HepG2 (cell line): ENCODE data around the gene APC2. TPM values are rescaled to one million over a fixed set of nuclear protein-coding genes. Genes with fewer than 3 reads are reported as not detected.
A peak's percentile ranks its signal among the peaks of the same experiment; 100 is the strongest.

ENCODE experiments used
- FOXK1 ChIP-seq: sonication (generic); formaldehyde crosslinking; IDR thresholded peaks from 2 replicates; pipeline ENCODE4 v1.4.0; 2020; ENCODE audit warnings: low read depth, missing genetic modification reagents, borderline replicate concordance
- KDM5B ChIP-seq: sonication (generic); formaldehyde crosslinking; IDR thresholded peaks from 2 replicates; pipeline ENCODE4 v1.4.0; 2020; ENCODE audit warnings: missing genetic modification reagents, mild to moderate bottlenecking, borderline replicate concordance
- SETDB1 ChIP-seq: sonication (generic); formaldehyde crosslinking; IDR thresholded peaks from 2 replicates; pipeline ENCODE4 v1.5.1; 2020; ENCODE audit warnings: missing genetic modification reagents, mild to moderate bottlenecking, borderline replicate concordance
- XBP1 ChIP-seq: sonication (generic); formaldehyde crosslinking; IDR thresholded peaks from 2 replicates; pipeline ENCODE4 v1.5.0; 2020; ENCODE audit warnings: missing genetic modification reagents
- ZMAT3 ChIP-seq: sonication (generic); formaldehyde crosslinking; conservative IDR thresholded peaks from 2 replicates; pipeline ENCODE4 v1.7.0; 2021; ENCODE audit warnings: missing genetic modification reagents
- ZNF232 ChIP-seq: sonication (generic); formaldehyde crosslinking; IDR thresholded peaks from 2 replicates; pipeline ENCODE4 v1.4.0; 2020; ENCODE audit warnings: missing genetic modification reagents, borderline replicate concordance
- ZNF629 ChIP-seq: sonication (generic); formaldehyde crosslinking; conservative IDR thresholded peaks from 2 replicates; pipeline ENCODE4 v1.5.0; 2020; ENCODE audit warnings: missing genetic modification reagents
- polyA plus RNA-seq, 8 experiments: library from polyadenylated mRNA; depleted of rRNA in 3 of 8; stranded (reverse) in 7 of 8; unstranded in 1 of 8; fragments of >200 nt; fragmentation: Illumina TruSeq in 4 of 8; extraction: Trizol in 4 of 8; gene quantifications; 2 replicates each; pipeline versions ENCODE4 v1.2.1 to v1.2.3, GENCODE V29; 2011 to 2016; ENCODE audit warnings: low read depth in 4 of 8, missing spikeins in 1 of 8, mixed read lengths in 1 of 8; ENCODE audit not compliant: insufficient read depth in 1 of 8
- total RNA-seq, 5 experiments: library from RNA; depleted of rRNA; stranded (reverse); fragments of >200 nt; fragmentation: Illumina TruSeq; extraction: Trizol; gene quantifications; 2 replicates each; pipeline ENCODE4 v1.2.3, GENCODE V29; 2016; ENCODE audit warnings: low read depth in 1 of 5
- TF ChIP-seq, protein P1 (sequence below): IDR thresholded peaks from 2 replicates; pipeline ENCODE4 v1.6.1; 2012; ENCODE audit warnings: low read length, improper control_type of control experiment
- TF ChIP-seq, protein P2 (sequence below): sonication (generic); formaldehyde crosslinking; IDR thresholded peaks from 2 replicates; pipeline ENCODE4 v1.5.0; 2020; ENCODE audit warnings: missing genetic modification reagents
- TF ChIP-seq, protein P3 (sequence below): IDR thresholded peaks from 2 replicates; pipeline ENCODE4 v1.6.1; 2016; ENCODE audit warnings: mild to moderate bottlenecking
- TF ChIP-seq, protein P4 (sequence below): sonication (generic); formaldehyde crosslinking; IDR thresholded peaks from 2 replicates; pipeline ENCODE4 v1.4.0; 2020; ENCODE audit warnings: missing genetic modification reagents
- TF ChIP-seq, protein P5 (sequence below), 2 experiments: sonication (generic) in 1 of 2; formaldehyde crosslinking in 1 of 2; IDR thresholded peaks; 2 replicates each; pipeline versions ENCODE4 v1.5.1 to v1.6.1; 2011 to 2020; ENCODE audit warnings: borderline replicate concordance in 1 of 2, low read depth in 1 of 2, low read length in 1 of 2, mild to moderate bottlenecking in 1 of 2, missing genetic modification reagents in 1 of 2, moderate library complexity in 1 of 2
- TF ChIP-seq, protein P6 (sequence below): sonication (generic); formaldehyde crosslinking; IDR thresholded peaks from 2 replicates; pipeline ENCODE4 v1.5.1; 2020; ENCODE audit warnings: mild to moderate bottlenecking, missing genetic modification reagents, moderate library complexity

APC2 gene
- total and polyA plus RNA-seq, 2 of the 13 experiments (the other 11 are each of a cell fraction or from before 2014, with no cell fraction given): 0.08 to 0.22 TPM

DNA sequence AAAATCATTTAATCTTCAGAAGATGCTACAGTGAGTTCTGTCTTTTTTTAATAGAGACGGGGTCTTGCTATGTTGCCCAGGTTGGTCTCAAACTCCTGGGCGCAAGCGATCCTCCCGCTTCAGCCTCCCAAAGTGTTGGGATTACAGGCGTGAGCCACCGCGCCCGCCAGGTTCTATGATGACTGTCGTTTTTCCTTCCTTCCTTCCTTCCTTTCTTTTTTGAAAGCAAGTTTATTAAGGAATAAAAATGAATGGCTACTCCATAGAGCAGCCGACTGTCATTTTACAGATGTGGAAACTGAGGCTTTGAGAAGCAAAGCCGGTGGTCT lies 48.1 kb upstream of the APC2 start (continued):
- TF ChIP-seq, protein P1, sequence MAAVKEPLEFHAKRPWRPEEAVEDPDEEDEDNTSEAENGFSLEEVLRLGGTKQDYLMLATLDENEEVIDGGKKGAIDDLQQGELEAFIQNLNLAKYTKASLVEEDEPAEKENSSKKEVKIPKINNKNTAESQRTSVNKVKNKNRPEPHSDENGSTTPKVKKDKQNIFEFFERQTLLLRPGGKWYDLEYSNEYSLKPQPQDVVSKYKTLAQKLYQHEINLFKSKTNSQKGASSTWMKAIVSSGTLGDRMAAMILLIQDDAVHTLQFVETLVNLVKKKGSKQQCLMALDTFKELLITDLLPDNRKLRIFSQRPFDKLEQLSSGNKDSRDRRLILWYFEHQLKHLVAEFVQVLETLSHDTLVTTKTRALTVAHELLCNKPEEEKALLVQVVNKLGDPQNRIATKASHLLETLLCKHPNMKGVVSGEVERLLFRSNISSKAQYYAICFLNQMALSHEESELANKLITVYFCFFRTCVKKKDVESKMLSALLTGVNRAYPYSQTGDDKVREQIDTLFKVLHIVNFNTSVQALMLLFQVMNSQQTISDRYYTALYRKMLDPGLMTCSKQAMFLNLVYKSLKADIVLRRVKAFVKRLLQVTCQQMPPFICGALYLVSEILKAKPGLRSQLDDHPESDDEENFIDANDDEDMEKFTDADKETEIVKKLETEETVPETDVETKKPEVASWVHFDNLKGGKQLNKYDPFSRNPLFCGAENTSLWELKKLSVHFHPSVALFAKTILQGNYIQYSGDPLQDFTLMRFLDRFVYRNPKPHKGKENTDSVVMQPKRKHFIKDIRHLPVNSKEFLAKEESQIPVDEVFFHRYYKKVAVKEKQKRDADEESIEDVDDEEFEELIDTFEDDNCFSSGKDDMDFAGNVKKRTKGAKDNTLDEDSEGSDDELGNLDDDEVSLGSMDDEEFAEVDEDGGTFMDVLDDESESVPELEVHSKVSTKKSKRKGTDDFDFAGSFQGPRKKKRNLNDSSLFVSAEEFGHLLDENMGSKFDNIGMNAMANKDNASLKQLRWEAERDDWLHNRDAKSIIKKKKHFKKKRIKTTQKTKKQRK: no peak
- TF ChIP-seq, protein P2, sequence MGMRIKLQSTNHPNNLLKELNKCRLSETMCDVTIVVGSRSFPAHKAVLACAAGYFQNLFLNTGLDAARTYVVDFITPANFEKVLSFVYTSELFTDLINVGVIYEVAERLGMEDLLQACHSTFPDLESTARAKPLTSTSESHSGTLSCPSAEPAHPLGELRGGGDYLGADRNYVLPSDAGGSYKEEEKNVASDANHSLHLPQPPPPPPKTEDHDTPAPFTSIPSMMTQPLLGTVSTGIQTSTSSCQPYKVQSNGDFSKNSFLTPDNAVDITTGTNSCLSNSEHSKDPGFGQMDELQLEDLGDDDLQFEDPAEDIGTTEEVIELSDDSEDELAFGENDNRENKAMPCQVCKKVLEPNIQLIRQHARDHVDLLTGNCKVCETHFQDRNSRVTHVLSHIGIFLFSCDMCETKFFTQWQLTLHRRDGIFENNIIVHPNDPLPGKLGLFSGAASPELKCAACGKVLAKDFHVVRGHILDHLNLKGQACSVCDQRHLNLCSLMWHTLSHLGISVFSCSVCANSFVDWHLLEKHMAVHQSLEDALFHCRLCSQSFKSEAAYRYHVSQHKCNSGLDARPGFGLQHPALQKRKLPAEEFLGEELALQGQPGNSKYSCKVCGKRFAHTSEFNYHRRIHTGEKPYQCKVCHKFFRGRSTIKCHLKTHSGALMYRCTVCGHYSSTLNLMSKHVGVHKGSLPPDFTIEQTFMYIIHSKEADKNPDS (CRISPR knock-in tag): no peak
- TF ChIP-seq ZMAT3: no peak
- TF ChIP-seq, protein P3, sequence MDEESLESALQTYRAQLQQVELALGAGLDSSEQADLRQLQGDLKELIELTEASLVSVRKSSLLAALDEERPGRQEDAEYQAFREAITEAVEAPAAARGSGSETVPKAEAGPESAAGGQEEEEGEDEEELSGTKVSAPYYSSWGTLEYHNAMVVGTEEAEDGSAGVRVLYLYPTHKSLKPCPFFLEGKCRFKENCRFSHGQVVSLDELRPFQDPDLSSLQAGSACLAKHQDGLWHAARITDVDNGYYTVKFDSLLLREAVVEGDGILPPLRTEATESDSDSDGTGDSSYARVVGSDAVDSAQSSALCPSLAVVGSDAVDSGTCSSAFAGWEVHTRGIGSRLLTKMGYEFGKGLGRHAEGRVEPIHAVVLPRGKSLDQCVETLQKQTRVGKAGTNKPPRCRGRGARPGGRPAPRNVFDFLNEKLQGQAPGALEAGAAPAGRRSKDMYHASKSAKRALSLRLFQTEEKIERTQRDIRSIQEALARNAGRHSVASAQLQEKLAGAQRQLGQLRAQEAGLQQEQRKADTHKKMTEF (CRISPR knock-in tag): no peak
- TF ChIP-seq, protein P4, sequence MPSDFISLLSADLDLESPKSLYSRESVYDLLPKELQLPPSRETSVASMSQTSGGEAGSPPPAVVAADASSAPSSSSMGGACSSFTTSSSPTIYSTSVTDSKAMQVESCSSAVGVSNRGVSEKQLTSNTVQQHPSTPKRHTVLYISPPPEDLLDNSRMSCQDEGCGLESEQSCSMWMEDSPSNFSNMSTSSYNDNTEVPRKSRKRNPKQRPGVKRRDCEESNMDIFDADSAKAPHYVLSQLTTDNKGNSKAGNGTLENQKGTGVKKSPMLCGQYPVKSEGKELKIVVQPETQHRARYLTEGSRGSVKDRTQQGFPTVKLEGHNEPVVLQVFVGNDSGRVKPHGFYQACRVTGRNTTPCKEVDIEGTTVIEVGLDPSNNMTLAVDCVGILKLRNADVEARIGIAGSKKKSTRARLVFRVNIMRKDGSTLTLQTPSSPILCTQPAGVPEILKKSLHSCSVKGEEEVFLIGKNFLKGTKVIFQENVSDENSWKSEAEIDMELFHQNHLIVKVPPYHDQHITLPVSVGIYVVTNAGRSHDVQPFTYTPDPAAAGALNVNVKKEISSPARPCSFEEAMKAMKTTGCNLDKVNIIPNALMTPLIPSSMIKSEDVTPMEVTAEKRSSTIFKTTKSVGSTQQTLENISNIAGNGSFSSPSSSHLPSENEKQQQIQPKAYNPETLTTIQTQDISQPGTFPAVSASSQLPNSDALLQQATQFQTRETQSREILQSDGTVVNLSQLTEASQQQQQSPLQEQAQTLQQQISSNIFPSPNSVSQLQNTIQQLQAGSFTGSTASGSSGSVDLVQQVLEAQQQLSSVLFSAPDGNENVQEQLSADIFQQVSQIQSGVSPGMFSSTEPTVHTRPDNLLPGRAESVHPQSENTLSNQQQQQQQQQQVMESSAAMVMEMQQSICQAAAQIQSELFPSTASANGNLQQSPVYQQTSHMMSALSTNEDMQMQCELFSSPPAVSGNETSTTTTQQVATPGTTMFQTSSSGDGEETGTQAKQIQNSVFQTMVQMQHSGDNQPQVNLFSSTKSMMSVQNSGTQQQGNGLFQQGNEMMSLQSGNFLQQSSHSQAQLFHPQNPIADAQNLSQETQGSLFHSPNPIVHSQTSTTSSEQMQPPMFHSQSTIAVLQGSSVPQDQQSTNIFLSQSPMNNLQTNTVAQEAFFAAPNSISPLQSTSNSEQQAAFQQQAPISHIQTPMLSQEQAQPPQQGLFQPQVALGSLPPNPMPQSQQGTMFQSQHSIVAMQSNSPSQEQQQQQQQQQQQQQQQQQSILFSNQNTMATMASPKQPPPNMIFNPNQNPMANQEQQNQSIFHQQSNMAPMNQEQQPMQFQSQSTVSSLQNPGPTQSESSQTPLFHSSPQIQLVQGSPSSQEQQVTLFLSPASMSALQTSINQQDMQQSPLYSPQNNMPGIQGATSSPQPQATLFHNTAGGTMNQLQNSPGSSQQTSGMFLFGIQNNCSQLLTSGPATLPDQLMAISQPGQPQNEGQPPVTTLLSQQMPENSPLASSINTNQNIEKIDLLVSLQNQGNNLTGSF: no peak
- TF ChIP-seq KDM5B (CRISPR knock-in tag): no peak
- TF ChIP-seq, protein P5, sequence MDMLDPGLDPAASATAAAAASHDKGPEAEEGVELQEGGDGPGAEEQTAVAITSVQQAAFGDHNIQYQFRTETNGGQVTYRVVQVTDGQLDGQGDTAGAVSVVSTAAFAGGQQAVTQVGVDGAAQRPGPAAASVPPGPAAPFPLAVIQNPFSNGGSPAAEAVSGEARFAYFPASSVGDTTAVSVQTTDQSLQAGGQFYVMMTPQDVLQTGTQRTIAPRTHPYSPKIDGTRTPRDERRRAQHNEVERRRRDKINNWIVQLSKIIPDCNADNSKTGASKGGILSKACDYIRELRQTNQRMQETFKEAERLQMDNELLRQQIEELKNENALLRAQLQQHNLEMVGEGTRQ (IDR thresholded peaks at IDR 0.05; ENCODE audit: low read depth, low read length): no peak
- TF ChIP-seq, protein P5 (CRISPR knock-in tag; IDR thresholded peaks at IDR 0.05; ENCODE audit: borderline replicate concordance): no peak
- TF ChIP-seq FOXK1 (CRISPR knock-in tag): no peak
- no peak for TF ChIP-seq ZNF232 (CRISPR knock-in tag)
- no peak for TF ChIP-seq SETDB1 (CRISPR knock-in tag)
- TF ChIP-seq, protein P6, sequence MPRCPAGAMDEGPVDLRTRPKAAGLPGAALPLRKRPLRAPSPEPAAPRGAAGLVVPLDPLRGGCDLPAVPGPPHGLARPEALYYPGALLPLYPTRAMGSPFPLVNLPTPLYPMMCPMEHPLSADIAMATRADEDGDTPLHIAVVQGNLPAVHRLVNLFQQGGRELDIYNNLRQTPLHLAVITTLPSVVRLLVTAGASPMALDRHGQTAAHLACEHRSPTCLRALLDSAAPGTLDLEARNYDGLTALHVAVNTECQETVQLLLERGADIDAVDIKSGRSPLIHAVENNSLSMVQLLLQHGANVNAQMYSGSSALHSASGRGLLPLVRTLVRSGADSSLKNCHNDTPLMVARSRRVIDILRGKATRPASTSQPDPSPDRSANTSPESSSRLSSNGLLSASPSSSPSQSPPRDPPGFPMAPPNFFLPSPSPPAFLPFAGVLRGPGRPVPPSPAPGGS: no peak
- no peak for TF ChIP-seq XBP1 (CRISPR knock-in tag)
- TF ChIP-seq ZNF629: peak; percentile 84
